HG02840 (cell line): ENCODE measurements around the gene DICER1.

Source experiments
- ATAC-seq: cut with Tn5 transposase; IDR thresholded peaks from one replicate; pipeline ENCODE4 v1.9.1; 2021; ENCODE audit warnings: mild to moderate bottlenecking, moderate library complexity, moderate number of reproducible peaks; ENCODE audit not compliant: unreplicated experiment, low FRiP score

DICER1 gene

GRCh38 chr14:95066427-95066986 is 90.8 kb downstream of the DICER1 start:
- ATAC-seq: no peak

- ATAC-seq: no peak
Measured at GRCh38 chr14:95065411-95065810, 91.9 kb downstream of the DICER1 start.

- no peak for ATAC-seq
Measured at GRCh38 chr14:95064734-95065133, 92.6 kb downstream of the DICER1 start.

- ATAC-seq: no peak
Measured at GRCh38 chr14:95064256-95064655, 93.1 kb downstream of the DICER1 start.

GRCh38 chr14:95063391-95063790 is 93.9 kb downstream of the DICER1 start:
- no peak for ATAC-seq

GRCh38 chr14:95062946-95063345 is 94.4 kb downstream of the DICER1 start:
- ATAC-seq: no peak

- ATAC-seq: no peak
Measured at GRCh38 chr14:95062220-95062619, 95.1 kb downstream of the DICER1 start.

- ATAC-seq: no peak
Measured at GRCh38 chr14:95061317-95062093, 95.8 kb downstream of the DICER1 start.

- no peak for ATAC-seq
Measured at GRCh38 chr14:95059126-95059525, 98.2 kb downstream of the DICER1 start.

- no peak for ATAC-seq
Measured at GRCh38 chr14:95058491-95058890, 98.8 kb downstream of the DICER1 start.

- ATAC-seq: no peak
Measured at GRCh38 chr14:95057851-95058250, 99.5 kb downstream of the DICER1 start.

GRCh38 chr14:95057147-95057546 is 100.2 kb downstream of the DICER1 start:
- no peak for ATAC-seq

- no peak for ATAC-seq
Measured at GRCh38 chr14:95056476-95056875, 100.9 kb downstream of the DICER1 start.

GRCh38 chr14:95055318-95055717 is 102.0 kb downstream of the DICER1 start:
- no peak for ATAC-seq

- no peak for ATAC-seq
Measured at GRCh38 chr14:95054346-95055280, 102.7 kb downstream of the DICER1 start.

- ATAC-seq: no peak
Measured at GRCh38 chr14:95052016-95052585, 105.2 kb downstream of the DICER1 start.

GRCh38 chr14:95049952-95050351 is 107.4 kb downstream of the DICER1 start:
- no peak for ATAC-seq

GRCh38 chr14:95048771-95049312 is 108.5 kb downstream of the DICER1 start:
- no peak for ATAC-seq

GRCh38 chr14:95047754-95048153 is 109.6 kb downstream of the DICER1 start:
- ATAC-seq: no peak
